Gastroesophageal sphincter (tissue), 3 donors: ENCODE measurements around the gene EGFL8.

ENCODE experiments used
- EP300 ChIP-seq: sonication (generic); formaldehyde crosslinking; IDR thresholded peaks from one replicate; pipeline ENCODE4 v1.6.1; 2017; ENCODE audit warnings: antibody characterized with exemption, mild to moderate bottlenecking
- POLR2A ChIP-seq, 2 donors: fragments of 450-650 bp; IDR thresholded peaks; one replicate each; pipeline ENCODE4 v1.6.1; 2017; ENCODE audit warnings: antibody characterized with exemption in 2 of 2, mild to moderate bottlenecking in 2 of 2, moderate library complexity in 1 of 2
- POLR2AphosphoS5 ChIP-seq: sonication (generic); formaldehyde crosslinking; IDR thresholded peaks from one replicate; pipeline ENCODE4 v1.6.1; 2017; ENCODE audit warnings: antibody characterized with exemption
- TF ChIP-seq, protein P1 (sequence below), 4 experiments: fragments of 200-600 bp in 2 of 4; fragments of 450-650 bp in 2 of 4; sonication (generic) in 1 of 4; IDR thresholded peaks; one replicate each; pipeline ENCODE4 v1.5.1; 2017 to 2019; ENCODE audit warnings: antibody characterized with exemption in 4 of 4, mild to moderate bottlenecking in 2 of 4, moderate library complexity in 2 of 4

DNA sequence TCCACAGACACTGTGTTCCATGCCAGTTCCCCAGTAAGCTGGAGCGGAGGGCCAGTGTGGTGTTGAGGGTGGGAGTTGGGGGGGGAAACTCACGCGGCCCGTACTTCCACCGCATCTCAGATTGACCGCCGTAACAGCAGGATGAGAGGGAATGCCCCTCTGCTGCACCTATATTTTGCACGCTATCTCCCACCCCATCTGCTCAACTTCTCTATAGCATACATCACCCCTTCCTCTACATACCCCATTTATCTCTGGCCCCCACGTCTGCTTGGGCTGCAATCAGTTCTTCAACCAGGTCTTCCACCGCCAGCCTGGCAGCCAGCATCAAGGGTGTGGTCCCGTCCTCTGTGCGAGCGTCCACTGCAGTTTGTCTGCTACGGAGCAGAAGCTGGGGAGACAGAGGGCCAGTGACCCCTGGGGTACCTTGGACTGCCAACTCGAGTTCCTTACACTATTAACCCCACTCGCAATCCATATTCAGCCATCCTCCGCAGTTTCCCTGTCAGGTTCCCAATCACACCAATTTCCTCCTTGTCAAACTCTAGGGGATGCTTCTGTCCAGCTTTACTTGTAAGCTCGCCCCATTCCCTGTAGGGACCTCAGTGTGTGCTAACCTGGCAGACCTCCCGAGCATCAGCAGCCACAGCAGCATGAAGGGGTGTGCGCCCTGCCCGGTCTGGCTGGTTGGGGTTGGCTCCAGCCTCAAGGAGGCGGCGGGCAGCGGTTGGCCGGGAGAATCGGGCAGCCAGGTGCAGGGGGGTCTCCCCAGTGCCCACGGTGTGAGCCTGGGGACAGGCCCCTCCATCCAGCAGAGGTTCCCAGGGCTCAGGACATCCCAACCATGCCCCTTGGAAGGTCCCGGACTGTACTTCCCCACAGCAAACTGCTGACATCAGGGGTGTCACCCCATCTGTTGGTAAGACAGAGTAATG lies 32.6 kb downstream of the EGFL8 start:
- TF ChIP-seq POLR2A (IDR thresholded peaks at IDR 0.05) (no peak), POLR2AphosphoS5 (no peak), EP300 (no peak)
- TF ChIP-seq, protein P1, sequence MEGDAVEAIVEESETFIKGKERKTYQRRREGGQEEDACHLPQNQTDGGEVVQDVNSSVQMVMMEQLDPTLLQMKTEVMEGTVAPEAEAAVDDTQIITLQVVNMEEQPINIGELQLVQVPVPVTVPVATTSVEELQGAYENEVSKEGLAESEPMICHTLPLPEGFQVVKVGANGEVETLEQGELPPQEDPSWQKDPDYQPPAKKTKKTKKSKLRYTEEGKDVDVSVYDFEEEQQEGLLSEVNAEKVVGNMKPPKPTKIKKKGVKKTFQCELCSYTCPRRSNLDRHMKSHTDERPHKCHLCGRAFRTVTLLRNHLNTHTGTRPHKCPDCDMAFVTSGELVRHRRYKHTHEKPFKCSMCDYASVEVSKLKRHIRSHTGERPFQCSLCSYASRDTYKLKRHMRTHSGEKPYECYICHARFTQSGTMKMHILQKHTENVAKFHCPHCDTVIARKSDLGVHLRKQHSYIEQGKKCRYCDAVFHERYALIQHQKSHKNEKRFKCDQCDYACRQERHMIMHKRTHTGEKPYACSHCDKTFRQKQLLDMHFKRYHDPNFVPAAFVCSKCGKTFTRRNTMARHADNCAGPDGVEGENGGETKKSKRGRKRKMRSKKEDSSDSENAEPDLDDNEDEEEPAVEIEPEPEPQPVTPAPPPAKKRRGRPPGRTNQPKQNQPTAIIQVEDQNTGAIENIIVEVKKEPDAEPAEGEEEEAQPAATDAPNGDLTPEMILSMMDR (IDR thresholded peaks at IDR 0.05) = no peak
